Parathyroid adenoma (tissue), 2 donors: ENCODE results near the gene GULP1.

Experiments used
- H2AFZ ChIP-seq: fragments of 300-600 bp; sonication (generic); one replicate; pipeline ENCODE4 v1.7.0; 2017; ENCODE audit warnings: antibody characterized with exemption, mild to moderate bottlenecking
- H3K27ac ChIP-seq: fragments of 300-600 bp; sonication (generic); one replicate; pipeline ENCODE4 v1.7.0; 2017
- H3K27me3 ChIP-seq: fragments of 300-600 bp; sonication (generic); one replicate; pipeline ENCODE4 v1.7.0; 2017; ENCODE audit warnings: low read length; ENCODE audit not compliant: control insufficient read depth, insufficient read depth
- H3K36me3 ChIP-seq: fragments of 300-600 bp; sonication (generic); one replicate; pipeline ENCODE4 v1.7.0; 2017; ENCODE audit warnings: low read length; ENCODE audit not compliant: control insufficient read depth, insufficient read depth
- H3K4me1 ChIP-seq: fragments of 300-600 bp; sonication (generic); one replicate; pipeline ENCODE4 v1.7.0; 2017; ENCODE audit warnings: control low read depth
- H3K4me2 ChIP-seq: fragments of 300-600 bp; sonication (generic); one replicate; pipeline ENCODE4 v1.7.0; 2017; ENCODE audit warnings: low read length
- H3K4me3 ChIP-seq: fragments of 300-600 bp; sonication (generic); one replicate; pipeline ENCODE4 v1.7.0; 2017; ENCODE audit warnings: low read depth, low read length
- H3K79me2 ChIP-seq: fragments of 300-600 bp; sonication (generic); one replicate; pipeline ENCODE4 v1.7.0; 2017; ENCODE audit warnings: control low read depth
- H3K9ac ChIP-seq: fragments of 300-600 bp; sonication (generic); one replicate; pipeline ENCODE4 v1.7.0; 2017; ENCODE audit warnings: mild to moderate bottlenecking
- H3K9me3 ChIP-seq: fragments of 300-600 bp; sonication (generic); one replicate; pipeline ENCODE4 v1.7.0; 2017; ENCODE audit warnings: low read length; ENCODE audit not compliant: control insufficient read depth
- TF ChIP-seq, protein P1 (sequence below): fragments of 300-600 bp; sonication (generic); IDR thresholded peaks from one replicate; pipeline ENCODE4 v1.7.0; 2017; ENCODE audit warnings: antibody characterized with exemption, mild to moderate bottlenecking
- donor health status: primary hyperparathyroidism.

The GULP1 gene

GRCh38 chr2:188503975-188504374 is 212.3 kb downstream of the GULP1 start:
- TF ChIP-seq, protein P1, sequence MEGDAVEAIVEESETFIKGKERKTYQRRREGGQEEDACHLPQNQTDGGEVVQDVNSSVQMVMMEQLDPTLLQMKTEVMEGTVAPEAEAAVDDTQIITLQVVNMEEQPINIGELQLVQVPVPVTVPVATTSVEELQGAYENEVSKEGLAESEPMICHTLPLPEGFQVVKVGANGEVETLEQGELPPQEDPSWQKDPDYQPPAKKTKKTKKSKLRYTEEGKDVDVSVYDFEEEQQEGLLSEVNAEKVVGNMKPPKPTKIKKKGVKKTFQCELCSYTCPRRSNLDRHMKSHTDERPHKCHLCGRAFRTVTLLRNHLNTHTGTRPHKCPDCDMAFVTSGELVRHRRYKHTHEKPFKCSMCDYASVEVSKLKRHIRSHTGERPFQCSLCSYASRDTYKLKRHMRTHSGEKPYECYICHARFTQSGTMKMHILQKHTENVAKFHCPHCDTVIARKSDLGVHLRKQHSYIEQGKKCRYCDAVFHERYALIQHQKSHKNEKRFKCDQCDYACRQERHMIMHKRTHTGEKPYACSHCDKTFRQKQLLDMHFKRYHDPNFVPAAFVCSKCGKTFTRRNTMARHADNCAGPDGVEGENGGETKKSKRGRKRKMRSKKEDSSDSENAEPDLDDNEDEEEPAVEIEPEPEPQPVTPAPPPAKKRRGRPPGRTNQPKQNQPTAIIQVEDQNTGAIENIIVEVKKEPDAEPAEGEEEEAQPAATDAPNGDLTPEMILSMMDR: no peak

DNA sequence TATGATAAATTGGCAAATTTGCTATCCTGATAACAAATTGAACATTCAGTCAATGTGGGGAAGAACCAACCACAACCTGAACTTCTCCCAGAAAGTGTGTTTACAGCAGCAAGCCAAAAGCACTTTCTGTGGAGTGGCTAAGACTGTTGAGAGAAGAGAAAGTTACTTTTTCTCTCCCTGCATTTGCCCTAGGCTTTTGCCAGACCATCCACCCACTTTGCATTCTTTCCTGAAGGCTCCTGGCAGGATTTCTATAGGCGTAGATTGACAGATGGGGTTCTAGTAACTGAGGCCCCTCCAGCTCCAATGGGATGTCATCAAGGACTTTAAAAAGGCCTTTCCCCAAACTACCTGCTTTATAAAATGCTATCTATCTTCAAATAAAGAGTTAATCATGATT is 215.2 kb downstream of the GULP1 start:
- TF ChIP-seq, protein P1: no peak
- H3K4me3 ChIP-seq: no peak overlapping the region
- H3K9ac ChIP-seq: no peak overlapping the region
- H3K4me1 ChIP-seq: no peaks in the 10 kb centered on the region
- H3K27ac ChIP-seq: no peak overlapping the region
- H3K79me2 ChIP-seq: no peaks in the 10 kb centered on the region
- H2AFZ ChIP-seq: no peak overlapping the region
- H3K9me3 ChIP-seq: no peaks in the 10 kb centered on the region
- H3K27me3 ChIP-seq: no peaks in the 10 kb centered on the region
- H3K36me3 ChIP-seq: no peaks in the 10 kb centered on the region
- H3K4me2 ChIP-seq: no peak overlapping the region

More at GRCh38 chr2:188503975-188504374, 212.3 kb downstream of the GULP1 start:
- Histone ChIP-seq H3K4me1 (no peaks in the 10 kb centered on the region), H3K27me3 (no peaks in the 10 kb centered on the region), H3K36me3 (no peaks in the 10 kb centered on the region), H3K4me2 (no peak overlapping the region), H3K9me3 (no peaks in the 10 kb centered on the region), H2AFZ (no peak overlapping the region), H3K79me2 (no peaks in the 10 kb centered on the region), H3K27ac (no peak overlapping the region), H3K4me3 (no peak overlapping the region), H3K9ac (no peak overlapping the region)

DNA sequence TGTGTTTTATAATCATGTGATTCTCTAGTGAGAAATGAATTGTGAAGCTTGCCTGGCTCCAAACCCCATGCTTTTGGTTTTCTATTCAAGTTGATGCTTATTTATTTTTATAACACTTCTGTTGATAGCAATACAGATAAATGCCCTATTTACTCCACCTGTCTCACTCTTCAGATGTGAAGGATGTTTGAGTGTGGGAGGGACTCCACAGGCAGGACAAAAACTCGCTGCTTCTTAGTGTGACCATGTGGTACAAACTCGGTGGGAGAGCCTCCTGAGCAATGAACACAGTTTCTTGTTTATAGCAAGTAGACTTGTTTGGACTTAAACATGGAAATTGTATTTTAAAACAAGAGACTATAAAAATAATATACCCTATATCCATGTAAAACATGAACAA is 219.7 kb downstream of the GULP1 start:
- no peak overlapping the region for H2AFZ ChIP-seq
- no peak overlapping the region for H3K27ac ChIP-seq
- H3K79me2 ChIP-seq: no peaks in the 10 kb centered on the region
- TF ChIP-seq, protein P1: no peak
- no peak overlapping the region for H3K4me3 ChIP-seq
- H3K27me3 ChIP-seq: no peaks in the 10 kb centered on the region
- H3K4me1 ChIP-seq: no peaks in the 10 kb centered on the region
- H3K9ac ChIP-seq: no peak overlapping the region
- no peaks in the 10 kb centered on the region for H3K9me3 ChIP-seq
- no peak overlapping the region for H3K4me2 ChIP-seq
- no peaks in the 10 kb centered on the region for H3K36me3 ChIP-seq

GRCh38 chr2:188512456-188512855 is 220.8 kb downstream of the GULP1 start:
- peak overlapping the region; percentile 14 for H2AFZ ChIP-seq
- H3K4me3 ChIP-seq: no peak overlapping the region
- H3K4me2 ChIP-seq: no peak overlapping the region
- H3K4me1 ChIP-seq: no peaks in the 10 kb centered on the region
- H3K27me3 ChIP-seq: no peaks in the 10 kb centered on the region
- H3K9ac ChIP-seq: no peak overlapping the region
- H3K27ac ChIP-seq: no peak overlapping the region
- no peaks in the 10 kb centered on the region for H3K79me2 ChIP-seq
- TF ChIP-seq, protein P1: no peak
- no peaks in the 10 kb centered on the region for H3K36me3 ChIP-seq
- no peaks in the 10 kb centered on the region for H3K9me3 ChIP-seq

DNA sequence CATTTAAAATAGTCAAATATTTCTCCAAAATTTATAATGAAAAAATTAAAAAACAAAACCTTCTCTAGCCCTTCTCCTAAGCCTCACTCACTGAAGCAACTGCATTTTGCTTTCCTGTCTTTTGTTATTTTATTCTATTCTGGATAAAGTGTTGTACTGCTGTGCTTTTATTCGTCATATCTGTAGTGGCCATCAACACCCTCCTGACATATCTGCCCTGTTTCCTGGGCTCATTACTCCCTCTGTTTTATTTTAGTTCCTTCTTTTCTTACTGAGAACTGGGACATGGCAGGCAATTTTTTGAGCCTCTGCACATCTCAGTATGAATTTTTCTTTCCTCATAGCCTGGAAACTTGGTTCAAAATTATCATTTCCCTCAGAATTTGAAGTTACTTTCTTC is 224.2 kb downstream of the GULP1 start:
- no peak overlapping the region for H3K4me3 ChIP-seq
- no peak overlapping the region for H3K4me2 ChIP-seq
- no peaks in the 10 kb centered on the region for H3K27me3 ChIP-seq
- TF ChIP-seq, protein P1: no peak
- no peaks in the 10 kb centered on the region for H3K79me2 ChIP-seq
- no peaks in the 10 kb centered on the region for H3K9me3 ChIP-seq
- H3K27ac ChIP-seq: no peak overlapping the region
- no peak overlapping the region for H3K9ac ChIP-seq
- H3K4me1 ChIP-seq: no peaks in the 10 kb centered on the region
- H3K36me3 ChIP-seq: no peaks in the 10 kb centered on the region
- H2AFZ ChIP-seq: no peak overlapping the region
